ENCODE data around the gene MMRN2.
"Not testable (repeated sequence)": the region's sequence is repeated elsewhere in the genome, so short reads cannot be mapped to it uniquely, and the experiment has no call there.

The MMRN2 gene

GRCh38 chr10:86944907-86945306, 12.5 kb downstream of the MMRN2 start:
- Mint-ChIP-seq H3K27me3 (peaks cover 13% of the 10 kb centered on the region), H3K27ac (no peak overlapping the region), H3K36me3 (no peaks in the 10 kb centered on the region), H3K4me1 (peaks cover 35% of the 10 kb centered on the region), H3K4me3 (no peak overlapping the region), H3K9me3 (no peaks in the 10 kb centered on the region)
- CTCF ChIA-PET: interaction anchor here (1.2 to 3.2 kb wide), 2 partner anchors 21 to 251 kb away, joined by 3 to 14 read pairs; no protein-coding TSS in a partner anchor
- no peak for DNase-seq

DNA sequence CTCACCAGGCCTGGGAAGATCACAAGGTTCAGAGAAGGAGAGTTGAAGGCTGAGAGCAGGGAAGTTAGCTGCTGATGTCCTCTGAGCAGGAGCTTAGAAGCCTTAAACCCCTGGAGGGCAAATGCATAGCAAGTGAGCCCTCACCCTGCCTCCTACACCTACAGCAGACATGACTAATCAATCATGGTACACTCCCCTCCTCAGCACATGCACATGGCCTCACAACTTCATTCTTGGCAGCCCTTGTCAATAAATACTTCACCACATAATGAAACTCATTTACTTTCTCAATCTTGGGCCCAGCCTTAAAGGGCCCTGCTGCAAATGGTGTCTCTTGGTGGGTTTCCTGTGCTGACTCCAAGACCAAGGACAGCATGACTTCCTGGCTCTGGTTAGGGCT, 12.9 kb downstream of the MMRN2 start:
- Mint-ChIP-seq H3K27me3 (peaks cover 13% of the 10 kb centered on the region), H3K4me1 (peaks cover 38% of the 10 kb centered on the region), H3K36me3 (no peaks in the 10 kb centered on the region), H3K27ac (no peak overlapping the region), H3K4me3 (no peak overlapping the region), H3K9me3 (no peaks in the 10 kb centered on the region)
- peak; percentile 20 for DNase-seq
- CTCF ChIA-PET: interaction anchor here (1.2 to 3.2 kb wide), 2 partner anchors 22 to 251 kb away, joined by 3 to 14 read pairs; no protein-coding TSS in a partner anchor

DNA sequence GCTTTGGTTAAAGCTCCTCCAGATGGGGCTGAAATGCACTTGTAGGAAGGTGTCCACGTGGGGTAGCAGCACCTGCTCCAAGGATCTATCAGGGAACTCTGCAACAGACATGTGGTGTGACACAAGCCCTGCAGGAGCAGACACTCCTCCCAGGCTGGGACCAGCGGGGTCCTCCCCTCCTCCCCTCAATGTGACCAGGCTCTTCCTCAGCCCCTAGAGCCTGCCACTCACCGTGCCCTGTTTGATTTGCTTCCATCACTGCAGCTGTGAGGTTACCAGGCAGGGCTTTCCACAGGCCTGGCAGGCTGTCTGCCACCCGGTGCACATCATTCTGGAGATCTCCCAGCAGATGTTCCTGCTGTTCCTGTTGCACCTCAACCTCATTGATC, 13.4 kb downstream of the MMRN2 start:
- no peaks in the 10 kb centered on the region for H3K36me3 Mint-ChIP-seq
- DNase-seq: peak; percentile 14

DNA sequence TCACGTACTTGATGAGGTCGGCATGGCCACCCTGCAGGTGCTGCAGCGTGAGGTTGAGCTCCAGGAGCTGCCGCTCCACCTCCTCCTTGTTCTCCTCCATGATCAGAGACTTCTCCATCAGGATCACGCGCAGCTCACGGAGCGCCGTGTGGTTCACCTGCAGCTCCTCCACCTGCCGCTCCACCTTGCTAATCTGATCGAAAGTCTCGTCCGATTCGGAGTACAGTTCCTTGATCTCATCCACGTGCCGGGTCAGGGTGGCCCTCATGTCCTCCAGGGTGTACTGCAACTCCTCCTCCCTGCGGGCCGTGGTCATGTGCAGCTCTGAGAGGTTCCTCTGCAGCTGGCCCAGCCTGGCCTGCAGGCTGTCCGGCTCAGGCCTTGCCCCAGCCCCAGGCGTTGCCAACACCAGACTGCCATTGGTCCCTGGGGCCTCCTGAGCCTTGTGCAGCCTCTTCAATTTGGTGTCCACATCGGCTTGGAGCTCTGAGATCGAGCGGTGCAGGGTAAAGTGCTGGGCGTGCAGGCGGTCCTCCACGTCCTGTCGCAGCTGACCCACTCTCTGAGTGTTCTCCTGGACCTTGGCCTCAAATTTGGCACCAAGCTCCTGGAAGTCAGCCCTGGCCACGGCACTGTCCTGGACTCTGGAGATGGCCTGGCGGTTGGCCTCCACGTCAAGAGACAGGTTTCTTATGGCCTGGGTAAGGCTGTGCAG, 13.9 kb downstream of the MMRN2 start:
- no peak overlapping the region for H3K4me3 Mint-ChIP-seq
- no peak overlapping the region for H3K27ac Mint-ChIP-seq
- H3K27me3 Mint-ChIP-seq: peaks cover 13% of the 10 kb centered on the region
- CTCF ChIA-PET: interaction anchor here (0.8 to 3.2 kb wide), 4 partner anchors 13 to 23 kb away, joined by 3 to 14 read pairs (median 3); partner anchors contain the start of gene MMRN2
- peak; percentile 17 for DNase-seq
- H3K9me3 Mint-ChIP-seq: no peaks in the 10 kb centered on the region
- H3K36me3 Mint-ChIP-seq: no peaks in the 10 kb centered on the region
- H3K4me1 Mint-ChIP-seq: peaks cover 34% of the 10 kb centered on the region

More for the DNA sequence above, 13.4 kb downstream of the MMRN2 start:
- Mint-ChIP-seq H3K9me3 (no peaks in the 10 kb centered on the region), H3K27ac (no peak overlapping the region), H3K27me3 (peaks cover 13% of the 10 kb centered on the region), H3K4me1 (peaks cover 37% of the 10 kb centered on the region), H3K4me3 (no peak overlapping the region)
- CTCF ChIA-PET: interaction anchor here (0.8 to 3.2 kb wide), 2 partner anchors 12 to 22 kb away, joined by 3 to 14 read pairs; no protein-coding TSS in a partner anchor

DNA sequence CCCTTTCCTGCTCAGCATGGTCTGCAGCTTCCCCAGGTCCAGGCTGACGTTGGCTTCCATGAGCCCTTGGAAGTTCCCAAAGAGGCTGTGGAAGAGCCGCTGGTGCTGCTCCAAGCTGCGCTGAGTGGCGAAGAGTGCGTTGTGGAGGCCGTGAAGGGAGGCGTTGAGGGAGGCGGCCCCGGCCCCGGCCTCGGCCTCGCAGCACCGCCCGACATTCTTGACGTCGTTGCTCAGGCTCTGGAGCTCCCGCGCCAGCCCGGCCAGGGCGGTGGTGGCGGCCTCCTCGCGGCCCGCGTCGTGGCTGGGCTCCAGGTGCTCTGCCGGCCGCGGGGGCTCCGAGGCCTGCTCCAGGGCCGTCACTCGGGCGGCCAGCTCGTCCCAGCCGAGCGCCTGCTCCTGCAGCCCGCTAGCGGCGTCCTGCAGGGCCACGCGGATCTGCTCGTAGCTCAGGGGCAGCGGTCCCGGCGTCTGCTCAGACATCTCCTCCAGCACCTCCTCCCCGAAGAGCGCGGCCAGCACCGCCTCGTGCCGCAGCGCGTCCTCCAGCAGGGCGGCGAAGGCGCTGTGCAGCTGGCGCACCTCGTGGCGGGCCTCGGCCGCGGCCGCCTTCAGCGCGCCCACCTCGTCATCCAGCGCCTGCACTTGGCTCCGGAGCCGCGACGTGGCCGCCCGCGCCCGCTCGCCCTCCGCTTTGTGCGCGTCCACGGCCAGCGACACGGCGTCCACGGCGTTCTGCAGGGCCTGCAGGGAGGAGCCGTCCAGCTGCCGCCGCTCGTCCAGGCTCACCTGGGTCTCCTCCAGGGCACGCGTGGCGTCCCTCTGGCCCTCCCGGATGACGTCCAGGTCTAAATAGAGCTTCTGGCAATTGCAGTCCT, 14.7 kb downstream of the MMRN2 start:
- Mint-ChIP-seq H3K36me3 (no peaks in the 10 kb centered on the region), H3K27ac (no peak overlapping the region), H3K27me3 (peaks cover 15% of the 10 kb centered on the region), H3K4me1 (peaks cover 29% of the 10 kb centered on the region), H3K4me3 (no peak overlapping the region), H3K9me3 (no peaks in the 10 kb centered on the region)
- CTCF ChIA-PET: interaction anchor here (1.1 to 3.2 kb wide), 4 partner anchors 14 to 23 kb away, joined by 3 to 14 read pairs (median 3); partner anchors contain the start of gene MMRN2
- no peak for DNase-seq

DNA sequence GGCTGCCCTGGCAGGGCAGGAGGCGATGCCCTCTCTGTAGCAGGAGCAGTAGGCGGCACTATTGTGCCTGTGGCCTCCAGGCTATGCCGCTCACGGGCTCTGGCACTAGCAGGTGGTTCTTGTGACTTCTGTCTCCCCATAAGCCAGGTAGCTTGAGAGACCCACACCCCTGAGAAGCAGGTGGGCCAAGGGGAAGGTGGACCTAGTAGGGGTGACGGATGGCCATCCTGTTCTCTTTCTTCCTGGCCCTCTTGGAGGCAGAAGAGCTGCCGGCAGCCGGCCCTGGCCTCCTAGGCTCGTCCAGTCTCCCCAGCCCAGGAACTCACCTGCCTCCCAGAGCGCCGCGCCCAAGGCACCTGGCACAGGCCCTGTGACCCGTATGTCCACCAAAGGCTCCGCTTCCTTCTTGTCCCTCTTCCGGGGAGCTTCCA, 15.4 kb downstream of the MMRN2 start:
- Mint-ChIP-seq H3K36me3 (no peaks in the 10 kb centered on the region), H3K27ac (no peak overlapping the region), H3K9me3 (no peaks in the 10 kb centered on the region), H3K4me3 (no peak overlapping the region), H3K27me3 (peaks cover 19% of the 10 kb centered on the region), H3K4me1 (peaks cover 29% of the 10 kb centered on the region)
- CTCF ChIA-PET: interaction anchor here (1.2 to 1.6 kb wide), 2 partner anchors 15 to 19 kb away, joined by 3 read pairs; partner anchors contain the start of gene MMRN2
- DNase-seq: no peak

GRCh38 chr10:86941426-86941825, 16.0 kb downstream of the MMRN2 start:
- Mint-ChIP-seq H3K27me3 (peaks cover 19% of the 10 kb centered on the region), H3K4me1 (peaks cover 29% of the 10 kb centered on the region)
- CTCF ChIA-PET: interaction anchor here (1.0 to 4.8 kb wide), 5 partner anchors 9 to 113 kb away, joined by 3 to 46 read pairs (median 3); partner anchors contain the start of gene ADIRF

GRCh38 chr10:86940677-86941076, 16.7 kb downstream of the MMRN2 start:
- DNase-seq: no peak
- Mint-ChIP-seq H3K9me3 (no peaks in the 10 kb centered on the region), H3K4me1 (peaks cover 28% of the 10 kb centered on the region), H3K36me3 (no peaks in the 10 kb centered on the region), H3K27ac (no peak overlapping the region), H3K4me3 (no peak overlapping the region), H3K27me3 (peaks cover 15% of the 10 kb centered on the region)
- CTCF ChIA-PET: interaction anchor here (0.9 to 4.8 kb wide), 6 partner anchors 10 to 132 kb away, joined by 3 to 46 read pairs (median 4); partner anchors contain the start of gene ADIRF

More at GRCh38 chr10:86941426-86941825, 16.0 kb downstream of the MMRN2 start:
- DNase-seq: no peak
- Mint-ChIP-seq H3K36me3 (no peaks in the 10 kb centered on the region), H3K27ac (no peak overlapping the region), H3K9me3 (no peaks in the 10 kb centered on the region), H3K4me3 (no peak overlapping the region)

DNA sequence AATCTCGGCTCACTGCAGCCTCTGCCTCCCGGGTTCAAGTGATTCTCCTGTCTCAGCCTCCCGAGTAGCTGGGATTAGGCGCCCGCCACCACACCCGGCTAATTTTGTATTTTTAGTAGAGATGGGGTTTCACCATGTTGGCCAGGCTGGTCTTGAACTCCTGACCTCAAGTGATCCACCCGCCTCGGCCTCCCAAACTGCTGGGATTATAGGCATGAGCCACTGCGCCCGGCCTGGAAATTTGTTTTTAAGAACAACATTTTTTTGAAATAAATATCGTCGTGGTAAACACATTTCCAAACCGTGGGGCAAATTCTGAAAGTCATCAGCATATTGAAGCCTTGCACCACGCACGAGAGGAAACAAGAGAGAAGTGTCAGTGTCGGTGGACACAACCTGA, 17.3 kb downstream of the MMRN2 start:
- not testable (repeated sequence) for H3K27ac Mint-ChIP-seq, H3K4me3 Mint-ChIP-seq, DNase-seq, H3K36me3 Mint-ChIP-seq, H3K9me3 Mint-ChIP-seq
- CTCF ChIA-PET: interaction anchor here (0.6 to 4.8 kb wide), 11 partner anchors 11 to 343 kb away, joined by 3 to 46 read pairs (median 3); partner anchors contain the start of gene ADIRF
- peaks cover 25% of the 10 kb centered on the region for H3K4me1 Mint-ChIP-seq
- H3K27me3 Mint-ChIP-seq: peaks cover 14% of the 10 kb centered on the region

DNA sequence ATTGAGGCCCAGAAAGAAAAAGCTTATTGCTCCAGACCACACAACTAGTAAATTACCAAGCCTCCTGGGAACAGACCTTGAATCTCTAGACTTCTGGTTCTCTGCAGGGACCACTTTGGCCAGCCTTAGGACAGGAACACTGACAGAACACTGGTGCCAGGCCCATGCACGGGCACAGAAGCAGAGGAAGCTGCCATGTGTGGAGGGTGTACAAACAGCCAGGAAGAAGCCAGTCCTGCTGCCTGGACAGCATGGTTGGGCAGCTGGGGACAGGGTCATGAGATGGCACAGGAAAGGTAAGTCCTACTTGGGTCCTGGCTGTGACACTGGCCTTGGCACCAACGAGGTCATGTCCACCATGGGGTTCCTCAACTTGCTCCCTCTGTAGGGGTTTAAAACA, 19.2 kb downstream of the MMRN2 start:
- H3K27ac Mint-ChIP-seq: no peak overlapping the region
- no peak for DNase-seq
- CTCF ChIA-PET: interaction anchor here (1.0 to 4.8 kb wide), 6 partner anchors 8 to 250 kb away, joined by 4 to 46 read pairs (median 6); partner anchors contain the start of gene ADIRF
- no peak overlapping the region for H3K4me3 Mint-ChIP-seq
- H3K9me3 Mint-ChIP-seq: no peaks in the 10 kb centered on the region
- peaks cover 17% of the 10 kb centered on the region for H3K4me1 Mint-ChIP-seq
- H3K27me3 Mint-ChIP-seq: peaks cover 14% of the 10 kb centered on the region
- no peaks in the 10 kb centered on the region for H3K36me3 Mint-ChIP-seq

DNA sequence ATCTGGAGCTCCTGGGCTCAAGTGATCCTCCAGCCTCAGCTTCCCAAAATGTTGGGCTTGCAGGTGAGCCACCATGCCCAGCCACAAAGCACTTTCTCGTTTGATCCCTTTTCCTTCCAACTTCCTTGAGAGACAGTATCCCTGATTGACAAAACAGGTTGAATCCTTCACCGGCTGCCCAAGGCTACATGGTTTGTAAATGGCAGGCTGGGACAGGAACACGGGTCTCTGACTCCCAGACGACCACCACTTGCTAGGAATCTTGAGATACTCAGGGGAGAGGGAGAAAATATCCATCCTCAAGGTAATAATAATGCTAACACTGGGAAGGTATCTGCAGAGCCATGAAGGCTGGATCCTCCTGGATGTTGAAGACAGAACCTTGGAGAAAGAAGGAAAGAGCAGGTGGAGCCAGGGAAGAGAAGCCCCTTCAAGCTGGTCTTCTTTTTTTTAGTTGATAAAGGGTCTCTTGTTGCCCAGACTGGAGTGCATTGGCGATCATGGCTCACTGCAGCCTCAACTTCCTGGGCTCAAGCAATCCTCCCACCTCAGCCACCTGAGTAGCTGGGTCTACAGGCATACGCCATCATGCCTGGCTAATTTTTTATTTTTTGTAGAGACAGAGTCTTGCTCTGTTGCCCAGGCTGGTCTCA, 19.8 kb downstream of the MMRN2 start:
- Mint-ChIP-seq H3K4me3 (no peak overlapping the region), H3K4me1 (peaks cover 19% of the 10 kb centered on the region), H3K36me3 (no peaks in the 10 kb centered on the region), H3K27me3 (peaks cover 17% of the 10 kb centered on the region), H3K27ac (no peak overlapping the region), H3K9me3 (no peaks in the 10 kb centered on the region)
- CTCF ChIA-PET: interaction anchor here (1.0 to 4.8 kb wide), 6 partner anchors 11 to 249 kb away, joined by 3 to 46 read pairs (median 6); partner anchors contain the start of gene ADIRF
- no peak for DNase-seq

DNA sequence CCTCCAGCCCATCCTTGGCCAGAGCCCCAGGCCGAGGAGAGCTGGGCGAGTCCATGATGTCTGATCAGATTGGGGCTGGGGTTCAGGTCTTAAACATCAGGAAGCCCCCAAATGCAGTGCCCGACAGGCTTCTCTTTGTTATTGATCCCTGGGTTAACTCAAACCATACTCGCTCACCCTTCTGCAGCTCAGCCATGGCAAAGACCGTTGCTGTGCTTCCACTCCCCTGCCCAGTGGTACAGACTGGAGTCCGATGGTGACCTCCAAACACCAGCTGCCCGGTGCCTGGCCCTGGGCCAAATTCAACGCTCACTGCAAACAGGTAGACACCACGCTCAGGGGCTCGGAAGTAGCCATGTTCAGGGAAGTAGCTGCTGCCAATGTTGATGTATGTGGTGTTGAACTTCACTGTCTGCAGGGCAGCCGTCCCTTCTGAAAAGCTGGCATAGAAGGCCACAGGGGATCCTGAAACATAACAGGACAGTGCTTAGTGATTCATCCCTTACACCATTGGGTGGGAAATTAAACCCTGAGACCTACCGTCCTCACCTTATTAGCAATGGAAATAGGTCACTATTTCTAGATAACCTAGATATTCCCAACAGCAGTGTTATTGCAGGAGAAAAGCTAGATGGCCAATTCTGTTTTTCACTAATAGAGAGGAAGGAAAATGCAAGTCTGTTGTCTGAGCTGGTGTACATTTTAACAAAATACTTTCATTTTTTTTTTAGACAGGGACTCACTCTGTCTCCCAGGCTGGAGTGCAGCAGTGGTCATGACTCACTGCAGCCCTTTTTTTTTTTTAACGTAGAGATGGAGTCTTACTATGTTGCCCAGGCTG, 20.5 kb downstream of the MMRN2 start:
- peaks cover 19% of the 10 kb centered on the region for H3K4me1 Mint-ChIP-seq
- CTCF ChIA-PET: interaction anchor here (1.0 to 4.8 kb wide), 4 partner anchors 10 to 31 kb away, joined by 3 to 46 read pairs (median 4); partner anchors contain the start of gene ADIRF
- no peak overlapping the region for H3K27ac Mint-ChIP-seq
- no peak for DNase-seq
- no peaks in the 10 kb centered on the region for H3K9me3 Mint-ChIP-seq
- H3K36me3 Mint-ChIP-seq: no peaks in the 10 kb centered on the region
- H3K4me3 Mint-ChIP-seq: no peak overlapping the region
- peaks cover 17% of the 10 kb centered on the region for H3K27me3 Mint-ChIP-seq

All from activated naive CD4-positive, alpha-beta T cell treated with anti-CD3 and anti-CD28 coated beads, Interleukin-2, amount 10 ng/mL, durations not matched to agents 7 days and 5 days (primary cell).